Erythroblast (primary cell): Measurements from ENCODE around the gene PHC2.

Experiments used
- GATA1 ChIP-seq: IDR thresholded peaks from 2 replicates; pipeline ENCODE4 v1.6.1; 2011; ENCODE audit warnings: low read depth, mild to moderate bottlenecking, control low read depth, low read length, moderate library complexity
- POLR2A ChIP-seq: IDR thresholded peaks from 2 replicates; pipeline ENCODE4 v1.6.1; 2011; ENCODE audit warnings: mild to moderate bottlenecking, low read length

GRCh38 chr1:33322870-33323585, 107.9 kb downstream of the PHC2 start:
- no peak for TF ChIP-seq POLR2A
- TF ChIP-seq GATA1 = no peak
